Measurements from ENCODE around the gene NLRP5. TPM values are rescaled to one million over a fixed set of nuclear protein-coding genes. Genes with fewer than 3 reads are reported as not detected.

The NLRP5 gene
- total RNA-seq, 2 experiments from 2014 or later, result not detected

- H3K79me2 ChIP-seq (ENCODE audit: insufficient read depth, low read depth, low read length), result peaks cover 59% of the 10 kb centered on the region
- peaks cover 18% of the 10 kb centered on the region for H3K4me1 ChIP-seq (ENCODE audit: insufficient read depth, low read length, poor library complexity, severe bottlenecking)
- intact Hi-C loops (cut with micrococcal nuclease; ENCODE audit: unreplicated experiment), result no loop called here
- no peak overlapping the region for H3K4me3 ChIP-seq (ENCODE audit: low read depth, low read length, poor library complexity, severe bottlenecking)
- CTCF ChIA-PET (ENCODE audit: unreplicated experiment), result no interaction called here
- H2AFZ ChIP-seq (ENCODE audit: low read length), result no peak overlapping the region
- no peaks in the 10 kb centered on the region for H3K9me2 ChIP-seq (ENCODE audit: insufficient read depth, low read length)
- POLR2A ChIA-PET, result no interaction called here
- peaks cover 9% of the 10 kb centered on the region; the same call in 1 of the 2 replicates for H4K20me1 ChIP-seq (ENCODE audit: insufficient read depth, low read length)
- H3K36me3 ChIP-seq (ENCODE audit: insufficient read depth, low read length), result peaks cover 28% of the 10 kb centered on the region
- no peaks in the 10 kb centered on the region for H3K9me3 ChIP-seq (ENCODE audit: low read length)
- H3K27ac ChIP-seq (ENCODE audit: low read depth, low read length, poor library complexity, severe bottlenecking), result no peak overlapping the region
- TF ChIP-seq CTCF (conservative IDR thresholded peaks at IDR 0.05; ENCODE audit: low read length) (no peak), EZH2phosphoT487 (IDR thresholded peaks at IDR 0.05; ENCODE audit: borderline replicate concordance, low read depth, low read length) (no peak)
- BruUV-seq (replicated peaks), result no TSS peak
- H3K4me2 ChIP-seq (ENCODE audit: low read length), result no peak overlapping the region
- DNase-seq (ENCODE audit: low spot score), result no peak
Measured at GRCh38 chr19:56106993-56107392, 120.4 kb downstream of the NLRP5 start.

GRCh38 chr19:56107626-56108351 is 121.2 kb downstream of the NLRP5 start:
- intact Hi-C loops (cut with micrococcal nuclease; ENCODE audit: unreplicated experiment), result no loop called here
- Histone ChIP-seq H3K27ac (ENCODE audit: low read depth, low read length, poor library complexity, severe bottlenecking) (no peak overlapping the region), H3K79me2 (ENCODE audit: insufficient read depth, low read depth, low read length) (peaks cover 65% of the 10 kb centered on the region), H3K4me3 (ENCODE audit: low read depth, low read length, poor library complexity, severe bottlenecking) (no peak overlapping the region), H2AFZ (ENCODE audit: low read length) (no peak overlapping the region), H3K4me1 (ENCODE audit: insufficient read depth, low read length, poor library complexity, severe bottlenecking) (peaks cover 26% of the 10 kb centered on the region), H4K20me1 (ENCODE audit: insufficient read depth, low read length) (peaks cover 9% of the 10 kb centered on the region; the same call in 1 of the 2 replicates), H3K9me2 (ENCODE audit: insufficient read depth, low read length) (no peaks in the 10 kb centered on the region), H3K4me2 (ENCODE audit: low read length) (no peak overlapping the region), H3K9me3 (ENCODE audit: low read length) (no peaks in the 10 kb centered on the region), H3K36me3 (ENCODE audit: insufficient read depth, low read length) (peaks cover 21% of the 10 kb centered on the region)
- POLR2A ChIA-PET, result no interaction called here
- BruUV-seq (replicated peaks), result no TSS peak
- CTCF ChIA-PET (ENCODE audit: unreplicated experiment), result no interaction called here
- DNase-seq (ENCODE audit: low spot score), result no peak
- TF ChIP-seq CTCF (conservative IDR thresholded peaks at IDR 0.05; ENCODE audit: low read length), result no peak
- TF ChIP-seq EZH2phosphoT487 (IDR thresholded peaks at IDR 0.05; ENCODE audit: borderline replicate concordance, low read depth, low read length), result no peak

GRCh38 chr19:56108447-56109195 is 122.0 kb downstream of the NLRP5 start:
- H3K4me3 ChIP-seq (ENCODE audit: low read depth, low read length, poor library complexity, severe bottlenecking), result no peak overlapping the region
- BruUV-seq (replicated peaks), result no TSS peak
- no peak overlapping the region for H3K4me2 ChIP-seq (ENCODE audit: low read length)
- DNase-seq (ENCODE audit: low spot score), result no peak
- ChIA-PET POLR2A (no interaction called here), CTCF (ENCODE audit: unreplicated experiment) (no interaction called here)
- no peak overlapping the region for H2AFZ ChIP-seq (ENCODE audit: low read length)
- TF ChIP-seq CTCF (conservative IDR thresholded peaks at IDR 0.05; ENCODE audit: low read length) (no peak), EZH2phosphoT487 (IDR thresholded peaks at IDR 0.05; ENCODE audit: borderline replicate concordance, low read depth, low read length) (no peak)
- H4K20me1 ChIP-seq (ENCODE audit: insufficient read depth, low read length), result peaks cover 16% of the 10 kb centered on the region; the same call in 1 of the 2 replicates
- no peaks in the 10 kb centered on the region for H3K9me3 ChIP-seq (ENCODE audit: low read length)
- no peak overlapping the region for H3K27ac ChIP-seq (ENCODE audit: low read depth, low read length, poor library complexity, severe bottlenecking)
- no peaks in the 10 kb centered on the region for H3K9me2 ChIP-seq (ENCODE audit: insufficient read depth, low read length)
- intact Hi-C loops (cut with micrococcal nuclease; ENCODE audit: unreplicated experiment), result no loop called here
- peaks cover 34% of the 10 kb centered on the region for H3K4me1 ChIP-seq (ENCODE audit: insufficient read depth, low read length, poor library complexity, severe bottlenecking)
- peaks cover 18% of the 10 kb centered on the region for H3K36me3 ChIP-seq (ENCODE audit: insufficient read depth, low read length)
- H3K79me2 ChIP-seq (ENCODE audit: insufficient read depth, low read depth, low read length), result peaks cover 73% of the 10 kb centered on the region
